Stimulated activated CD8-positive, alpha-beta memory T cell treated with anti-CD3 and anti-CD28 coated beads, Interleukin-12 subunit alpha, Interleukin-12 subunit beta, amount 100 ng/mL, for 4 hours (primary cell): ENCODE results near the gene GPC5.
"Not testable (repeated sequence)": the region's sequence is repeated elsewhere in the genome, so short reads cannot be mapped to it uniquely, and the experiment has no call there.

Experiments
- DNase-seq: peaks from one replicate; pipeline ENCODE4 v3.0.0-alpha.2; 2020; ENCODE audit warnings: low read depth

Gene GPC5

GRCh38 chr13:92656648-92657047 is 1258.2 kb downstream of the GPC5 start:
- no peak for DNase-seq

- no peak for DNase-seq
Measured at GRCh38 chr13:92657565-92657964, 1259.1 kb downstream of the GPC5 start.

- DNase-seq: no peak
Measured at GRCh38 chr13:92658293-92658692, 1259.9 kb downstream of the GPC5 start.

GRCh38 chr13:92661406-92661805 is 1263.0 kb downstream of the GPC5 start:
- DNase-seq: no peak

DNA sequence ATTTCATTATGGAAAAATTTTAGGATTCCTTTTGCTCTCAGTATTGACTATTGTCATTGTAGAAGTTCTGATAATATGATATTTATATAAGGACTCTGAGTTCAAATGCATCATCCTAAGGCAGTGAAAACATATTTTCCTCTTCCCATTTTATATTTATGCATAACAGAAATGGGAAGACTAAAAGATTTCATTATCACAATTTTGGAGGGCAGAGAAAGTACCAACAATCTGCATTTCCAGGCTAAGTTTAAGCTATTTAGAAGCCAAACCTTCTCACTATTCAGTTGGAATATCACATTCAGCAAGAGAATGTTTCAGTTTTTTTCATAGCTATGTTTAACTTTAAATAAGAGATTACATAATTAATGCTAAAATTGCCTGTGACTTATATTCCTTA is 1269.7 kb downstream of the GPC5 start:
- DNase-seq: no peak

GRCh38 chr13:92670096-92670495 is 1271.7 kb downstream of the GPC5 start:
- no peak for DNase-seq

DNA sequence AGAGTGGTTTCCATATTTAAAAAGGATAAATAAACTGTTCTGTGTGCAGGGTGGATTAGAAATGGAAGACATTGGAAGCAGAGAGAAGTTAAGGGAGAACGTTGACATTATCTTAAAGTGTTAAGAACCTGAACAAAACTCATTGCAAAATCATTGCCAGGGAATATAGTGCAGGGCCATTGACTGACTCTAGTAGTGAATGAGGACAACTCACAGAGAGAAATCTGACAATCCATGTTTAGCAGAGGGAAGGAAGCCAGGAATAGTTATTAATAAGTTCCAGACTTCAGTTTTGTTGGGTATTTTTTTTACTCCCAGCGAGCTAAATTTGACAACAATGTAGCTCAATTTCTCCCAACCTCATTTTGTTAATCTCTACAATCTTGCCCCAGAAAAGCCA is 1273.4 kb downstream of the GPC5 start:
- DNase-seq: no peak

DNA sequence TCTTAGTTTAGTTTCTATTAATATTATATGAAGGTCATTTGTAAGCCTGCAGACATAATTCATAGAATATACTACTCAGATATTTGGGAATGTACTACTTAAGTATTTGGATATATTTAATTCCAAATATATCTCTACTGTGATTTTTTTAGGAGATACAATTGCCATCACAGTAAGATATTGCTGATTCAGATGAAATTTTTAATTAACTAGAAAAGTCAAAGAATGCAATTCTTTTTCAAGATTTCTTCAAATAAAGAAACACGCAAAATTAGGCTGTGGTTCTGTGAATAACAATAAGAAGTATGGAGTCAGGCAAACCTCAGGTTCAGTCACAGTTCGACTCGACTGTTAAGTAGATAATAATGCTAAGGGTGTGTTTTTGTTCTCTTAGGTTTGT is 1277.8 kb downstream of the GPC5 start:
- DNase-seq: no peak

GRCh38 chr13:92677571-92677970 is 1279.2 kb downstream of the GPC5 start:
- DNase-seq: no peak

- no peak for DNase-seq
Measured at GRCh38 chr13:92679602-92680001, 1281.2 kb downstream of the GPC5 start.

DNA sequence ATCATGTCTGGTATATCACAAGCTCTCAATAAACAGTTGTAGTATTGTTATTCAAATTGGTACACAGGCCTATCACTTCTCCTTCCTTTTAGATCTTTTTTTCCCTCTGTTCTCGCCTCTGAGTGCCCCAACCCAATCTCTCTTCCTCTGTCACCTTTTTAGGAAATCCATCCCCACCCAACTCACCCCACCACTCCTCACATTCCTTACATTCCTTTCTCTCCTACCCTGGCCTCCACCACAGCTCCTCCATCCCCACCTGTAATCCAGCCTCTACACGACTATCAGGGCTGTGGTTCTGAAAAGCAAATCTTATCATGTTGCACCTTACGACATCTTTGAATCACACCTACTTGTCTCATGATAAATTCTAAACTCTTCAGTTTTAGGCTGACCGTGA is 1282.8 kb downstream of the GPC5 start:
- no peak for DNase-seq

- DNase-seq: no peak
Measured at GRCh38 chr13:92682832-92683517, 1284.6 kb downstream of the GPC5 start.

GRCh38 chr13:92694047-92694446 is 1295.6 kb downstream of the GPC5 start:
- DNase-seq: no peak

- not testable (repeated sequence) for DNase-seq
Measured at GRCh38 chr13:92695827-92696226, 1297.4 kb downstream of the GPC5 start.

- DNase-seq: no peak
Measured at GRCh38 chr13:92716749-92717148, 1318.3 kb downstream of the GPC5 start.

GRCh38 chr13:92717857-92718256 is 1319.4 kb downstream of the GPC5 start:
- DNase-seq: no peak

DNA sequence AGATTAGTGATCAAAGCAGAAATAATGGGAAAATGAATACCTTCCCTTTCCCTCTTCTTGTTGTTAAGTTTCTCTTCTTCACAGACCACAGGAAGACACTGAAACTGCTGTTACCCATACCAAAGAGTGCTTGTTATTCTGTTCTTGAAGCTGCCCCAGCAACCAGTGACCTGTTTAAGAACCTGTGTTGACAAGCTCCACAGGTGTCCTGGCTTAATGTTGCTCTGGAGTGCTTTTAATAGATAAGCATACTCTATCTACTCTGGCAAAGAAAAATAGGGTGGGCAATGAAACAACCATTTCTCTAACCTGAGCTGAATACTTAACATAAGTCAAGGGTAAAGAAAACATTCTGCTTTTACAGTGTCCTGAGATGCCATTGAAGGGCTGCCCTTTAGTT is 1321.4 kb downstream of the GPC5 start:
- no peak for DNase-seq

DNA sequence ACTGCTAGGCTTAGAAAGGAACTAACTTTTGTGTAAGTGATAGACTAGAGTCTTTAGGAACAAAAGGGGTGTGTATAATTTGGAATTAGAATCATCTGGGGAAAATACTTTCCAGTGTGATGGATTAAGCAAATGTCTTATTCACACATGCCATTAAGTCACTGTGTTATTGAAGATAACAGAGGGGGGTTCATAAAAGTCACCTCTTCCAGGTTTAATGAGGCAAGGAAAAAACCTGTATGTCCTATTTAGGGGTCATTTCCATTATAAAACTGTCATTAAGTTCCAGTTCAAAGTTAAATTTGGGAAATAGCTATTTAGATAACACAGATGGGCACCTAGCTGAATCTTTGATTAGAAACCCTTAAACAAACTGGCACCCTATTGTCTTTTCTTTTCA is 1323.2 kb downstream of the GPC5 start:
- no peak for DNase-seq

- DNase-seq: no peak
Measured at GRCh38 chr13:92727118-92727517, 1328.7 kb downstream of the GPC5 start.

- no peak for DNase-seq
Measured at GRCh38 chr13:92734068-92734467, 1335.6 kb downstream of the GPC5 start.

DNA sequence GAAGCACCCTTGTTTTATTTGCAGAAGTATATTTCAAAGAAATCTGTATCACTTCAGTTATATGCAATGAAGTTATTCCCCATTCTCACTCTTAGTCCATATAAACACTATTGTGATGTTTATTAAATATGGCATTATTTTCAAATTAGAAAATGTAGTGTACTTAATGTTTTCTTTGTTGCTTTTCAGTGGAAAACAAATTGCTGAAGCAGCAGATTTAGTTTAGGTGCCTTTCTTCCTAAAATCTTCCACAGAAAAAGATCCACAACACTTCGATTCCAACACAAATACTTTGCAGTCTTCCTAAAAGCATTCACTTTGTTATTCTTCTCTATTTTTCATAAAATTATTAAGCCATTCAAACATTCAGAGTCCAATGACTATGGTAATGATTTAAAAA is 1336.1 kb downstream of the GPC5 start:
- no peak for DNase-seq

DNA sequence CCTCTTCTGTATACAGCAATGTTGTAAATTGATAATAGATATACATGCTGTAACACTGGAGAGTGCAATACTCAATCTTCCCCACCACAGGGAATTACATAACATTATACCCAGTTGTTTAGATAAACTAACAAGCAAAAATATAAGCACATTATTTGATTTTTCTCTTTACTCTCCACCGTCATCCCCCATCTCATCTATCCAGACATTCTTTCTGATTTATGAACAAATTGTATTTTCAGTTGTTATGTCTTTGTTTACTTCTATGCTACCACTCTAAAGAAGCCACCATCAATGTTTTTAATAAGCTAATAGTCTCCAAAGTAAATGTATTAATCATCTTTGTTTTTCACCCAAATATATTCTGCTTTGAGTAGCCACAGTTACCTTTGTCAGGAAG is 1337.5 kb downstream of the GPC5 start:
- no peak for DNase-seq

- DNase-seq: no peak
Measured at GRCh38 chr13:92739306-92739818, 1340.9 kb downstream of the GPC5 start.

- no peak for DNase-seq
Measured at GRCh38 chr13:92743992-92744391, 1345.6 kb downstream of the GPC5 start.
